ENCODE results near the gene PTPN11. TPM values are rescaled to one million over a fixed set of nuclear protein-coding genes. Genes with fewer than 3 reads are reported as not detected.

Gene PTPN11
- total RNA-seq, 1 experiment from 2014 or later, result 181 TPM

GRCh38 chr12:112370199-112370598 is 48.5 kb upstream of the PTPN11 start:
- no TSS peak for BruUV-seq (replicated peaks)
- CTCF ChIA-PET, result no interaction called here

More at GRCh38 chr12:112370199-112370598, 48.5 kb upstream of the PTPN11 start:
- H3K4me1 ChIP-seq (ENCODE audit: control insufficient read depth in 1 of 2, insufficient read depth in 2 of 2, low read length in 2 of 2), result peaks cover 7 to 14% of the 10 kb centered on the region in 2 experiments; a peak in 3 of 4 replicates
- no peaks in the 10 kb centered on the region for H3K27me3 ChIP-seq (ENCODE audit: insufficient read depth, low read length)
- H3K4me3 ChIP-seq (replicated peaks in 1 of 2; ENCODE audit: low read depth in 1 of 2, low read length in 2 of 2), result no peak overlapping the region
- H2AFZ ChIP-seq (ENCODE audit: low read depth, low read length, poor library complexity, severe bottlenecking), result no peak overlapping the region
- no peaks in the 10 kb centered on the region for H3K36me3 ChIP-seq (ENCODE audit: control insufficient read depth in 1 of 2, insufficient read depth in 2 of 2, low read length in 2 of 2)
- no peaks in the 10 kb centered on the region for H3K9me3 ChIP-seq (ENCODE audit: control insufficient read depth in 1 of 2, insufficient read depth in 1 of 2, low read depth in 1 of 2, low read length in 2 of 2)
- H3K27ac ChIP-seq (ENCODE audit: low read depth, low read length), result no peak overlapping the region
- ATAC-seq (no peak), DNase-seq (ENCODE audit: low read depth, low spot score) (no peak)
- TF ChIP-seq RAD21 (IDR thresholded peaks at IDR 0.05; ENCODE audit: low read depth), result no peak
- TF ChIP-seq ZNF274 (IDR thresholded peaks at IDR 0.05; ENCODE audit: low read depth, low read length), result no peak
- TF ChIP-seq POLR2AphosphoS5 (IDR thresholded peaks at IDR 0.05; ENCODE audit: low read depth, low read length), result no peak
- TF ChIP-seq YY1 (IDR thresholded peaks at IDR 0.05; ENCODE audit: extremely low read depth, insufficient replicate concordance, low read depth, low read length), result no peak
- TF ChIP-seq MAX (IDR thresholded peaks at IDR 0.05), result no peak
- no peak for TF ChIP-seq SIN3A (IDR thresholded peaks at IDR 0.05; ENCODE audit: low read depth)
- no peak for TF ChIP-seq CEBPB (IDR thresholded peaks at IDR 0.05; ENCODE audit: low read depth)
- TF ChIP-seq CBX3 (IDR thresholded peaks at IDR 0.05; ENCODE audit: low read depth), result no peak
- TF ChIP-seq EZH2 (IDR thresholded peaks at IDR 0.05), result no peak
- no peak for TF ChIP-seq POLR2A (IDR thresholded peaks at IDR 0.05; ENCODE audit: borderline replicate concordance, extremely low read depth, insufficient read depth, insufficient read length)
- TF ChIP-seq ZFX (IDR thresholded peaks at IDR 0.05), result no peak
- TF ChIP-seq CTCF (IDR thresholded peaks at IDR 0.05 in 2 of 3, conservative IDR thresholded peaks at IDR 0.05 in 1 of 3; ENCODE audit: borderline replicate concordance in 1 of 3, insufficient read depth in 1 of 3, low read depth in 2 of 3, low read length in 2 of 3), result no peak
- TF ChIP-seq EGR1 (IDR thresholded peaks at IDR 0.05; ENCODE audit: low read depth), result no peak
- no peak overlapping the region for H3K4me2 ChIP-seq (ENCODE audit: low read length)
- H3K9ac ChIP-seq (ENCODE audit: low read length), result no peak overlapping the region
- no peaks in the 10 kb centered on the region for H3K9me2 ChIP-seq (ENCODE audit: insufficient read depth)
- ChIA-PET RAD21 (ENCODE audit: low non-redundant PET in 1 of 2, low total read pairs in 2 of 2, uncharacterized antibody in 2 of 2, unreplicated experiment in 2 of 2) (no interaction called here), POLR2A (no interaction called here)
- H4K20me1 ChIP-seq (ENCODE audit: insufficient read depth), result no peaks in the 10 kb centered on the region
- intact Hi-C loops (cut with micrococcal nuclease), result no loop called here
- H3K79me2 ChIP-seq (ENCODE audit: insufficient read depth, low read length), result peaks cover 32% of the 10 kb centered on the region

Measured in HCT116 (cell line).